H1 (cell line): ENCODE data around the gene ATP9B. TPM values are rescaled to one million over a fixed set of nuclear protein-coding genes. Genes with fewer than 3 reads are reported as not detected.

Experiments used
- CTCF ChIA-PET: fragments of 300-600 bp; sonication (Branson Sonifier 250); formaldehyde crosslinking; loops from one replicate; lab custom pipeline; 2021; ENCODE audit not compliant: partially characterized antibody; lab: Charles Lee
- POLR2A ChIA-PET: fragments of 300-600 bp; sonication (Branson Sonifier 250); formaldehyde crosslinking; loops from one replicate; lab custom pipeline; 2021; ENCODE audit warnings: inconsistent platforms; ENCODE audit not compliant: partially characterized antibody; lab: Charles Lee
- DNase-seq, 2 experiments: peaks; one replicate each; pipeline versions ENCODE4 v3.0.0 to v3.0.0-alpha.2; 2010 to 2022; ENCODE audit warnings: low spot score in 2 of 2, low read depth in 1 of 2, mixed read lengths in 1 of 2
- FAIRE-seq: peaks from 2 replicates; lab custom pipeline; 2011; peaks lifted over from hg19 to GRCh38; lab: Jason Lieb, UNC
- H2AFZ ChIP-seq: 2 replicates; pipeline ENCODE4 v1.8.1; 2012; ENCODE audit warnings: low read length, inconsistent platforms
- H2AK5ac ChIP-seq: 2 replicates; pipeline ENCODE4 v1.6.1; 2013; ENCODE audit warnings: low read depth, low read length
- H2BK120ac ChIP-seq: replicated peaks from 2 replicates; pipeline ENCODE3; 2013; ENCODE audit warnings: low read depth, low read length, inconsistent platforms
- H2BK12ac ChIP-seq: 2 replicates; pipeline ENCODE4 v1.6.1; 2013; ENCODE audit warnings: low read depth, low read length
- H2BK15ac ChIP-seq: 2 replicates; pipeline ENCODE4 v1.6.1; 2013; ENCODE audit warnings: low read length
- H2BK20ac ChIP-seq: 2 replicates; pipeline ENCODE4 v1.6.1; 2013; ENCODE audit warnings: low read length
- H2BK5ac ChIP-seq: 2 replicates; pipeline ENCODE4 v1.6.1; 2013; ENCODE audit warnings: low read depth, low read length
- H3K14ac ChIP-seq: 2 replicates; pipeline ENCODE4 v1.6.1; 2013; ENCODE audit warnings: inconsistent platforms; ENCODE audit not compliant: insufficient read length
- H3K18ac ChIP-seq: 2 replicates; pipeline ENCODE4 v1.6.1; 2013; ENCODE audit warnings: low read length; ENCODE audit errors: extremely low read depth
- H3K23ac ChIP-seq: 2 replicates; pipeline ENCODE4 v1.6.1; 2013; ENCODE audit warnings: inconsistent platforms; ENCODE audit not compliant: insufficient read length
- H3K23me2 ChIP-seq: 2 replicates; pipeline ENCODE4 v1.6.1; 2013; ENCODE audit warnings: low read depth, low read length
- H3K27ac ChIP-seq: 2 replicates; pipeline ENCODE4 v1.6.1; 2011; ENCODE audit warnings: low read depth, low read length, inconsistent platforms
- H3K27me3 ChIP-seq, 4 experiments: replicated peaks in 1 of 4; 1 replicate in 1 of 4; 2 replicates in 3 of 4; pipeline versions ENCODE4 v1.6.1 to v1.8.1; 2011 to 2013; ENCODE audit warnings: low read length in 3 of 4, mild to moderate bottlenecking in 3 of 4, inconsistent platforms in 2 of 4, mixed read lengths in 2 of 4, moderate library complexity in 1 of 4; ENCODE audit not compliant: control insufficient read depth in 3 of 4, insufficient read depth in 3 of 4; ENCODE audit errors: extremely low read depth in 1 of 4
- H3K36me3 ChIP-seq, 4 experiments: 2 replicates each; pipeline versions ENCODE4 v1.6.1 to v1.8.1; 2011 to 2013; ENCODE audit warnings: mild to moderate bottlenecking in 4 of 4, low read length in 3 of 4, moderate library complexity in 2 of 4, control low read depth in 1 of 4, inconsistent platforms in 1 of 4; ENCODE audit not compliant: insufficient read depth in 4 of 4, control insufficient read depth in 2 of 4
- H3K4ac ChIP-seq: replicated peaks from 2 replicates; pipeline ENCODE3; 2013; ENCODE audit warnings: low read length, low read depth, mixed read lengths, inconsistent platforms; ENCODE audit not compliant: insufficient read length
- H3K4me1 ChIP-seq, 4 experiments: replicated peaks in 1 of 4; 1 replicate in 1 of 4; 2 replicates in 3 of 4; pipeline versions ENCODE4 v1.6.1 to v1.8.1; 2011 to 2013; ENCODE audit warnings: low read length in 3 of 4, inconsistent platforms in 2 of 4, mixed read lengths in 1 of 4; ENCODE audit not compliant: insufficient read depth in 4 of 4, control insufficient read depth in 3 of 4
- H3K4me2 ChIP-seq, 2 experiments: 2 replicates each; pipeline versions ENCODE4 v1.6.1 to v1.8.1; 2011 to 2013; ENCODE audit warnings: low read depth in 2 of 2, low read length in 2 of 2, control low read depth in 1 of 2, inconsistent platforms in 1 of 2, mild to moderate bottlenecking in 1 of 2; ENCODE audit not compliant: insufficient read depth in 1 of 2
- H3K4me3 ChIP-seq, 4 experiments: fragments of 200-600, 300-600 bp in 1 of 4; sonication (generic), shearing (Covaris generic), sonication (Bioruptor Twin) in 1 of 4; 2 replicates each; pipeline versions ENCODE4 v1.5.1 to v1.8.1; 2011 to 2016; ENCODE audit warnings: low read length in 4 of 4, low read depth in 3 of 4, control low read depth in 2 of 4, inconsistent platforms in 2 of 4, mild to moderate bottlenecking in 2 of 4, mixed read lengths in 1 of 4, moderate library complexity in 1 of 4; ENCODE audit not compliant: insufficient read depth in 2 of 4; ENCODE audit errors: extremely low read depth in 1 of 4
- H3K56ac ChIP-seq: replicated peaks from 2 replicates; pipeline ENCODE3; 2013; ENCODE audit warnings: low read depth, mild to moderate bottlenecking, mixed read lengths, low read length, inconsistent platforms; ENCODE audit not compliant: insufficient read length
- H3K79me1 ChIP-seq: 2 replicates; pipeline ENCODE4 v1.6.1; 2013; ENCODE audit warnings: low read depth, low read length, control low read depth
- H3K79me2 ChIP-seq, 2 experiments: 2 replicates each; pipeline versions ENCODE4 v1.6.1 to v1.8.1; 2012 to 2013; ENCODE audit warnings: low read length in 2 of 2, mild to moderate bottlenecking in 2 of 2, inconsistent platforms in 1 of 2; ENCODE audit not compliant: insufficient read depth in 2 of 2, control insufficient read depth in 1 of 2
- H3K9ac ChIP-seq, 4 experiments: replicated peaks in 1 of 4; 1 replicate in 1 of 4; 2 replicates in 3 of 4; pipeline versions ENCODE4 v1.6.1 to v1.8.1; 2011 to 2013; ENCODE audit warnings: low read depth in 3 of 4, low read length in 3 of 4, control low read depth in 2 of 4, mild to moderate bottlenecking in 2 of 4, moderate library complexity in 2 of 4, inconsistent platforms in 1 of 4; ENCODE audit errors: extremely low read depth in 1 of 4
- H3K9me3 ChIP-seq, 2 experiments: 2 replicates each; pipeline versions ENCODE4 v1.6.1 to v1.8.1; 2012 to 2013; ENCODE audit warnings: mild to moderate bottlenecking in 2 of 2, moderate library complexity in 2 of 2, control low read depth in 1 of 2, inconsistent platforms in 1 of 2, low read depth in 1 of 2, low read length in 1 of 2, mixed read lengths in 1 of 2; ENCODE audit not compliant: insufficient read depth in 2 of 2
- H4K20me1 ChIP-seq, 2 experiments: replicated peaks in 1 of 2; 2 replicates each; pipeline versions ENCODE3 to v1.8.1; 2011 to 2013; ENCODE audit warnings: inconsistent platforms in 2 of 2, low read length in 2 of 2, mild to moderate bottlenecking in 1 of 2; ENCODE audit not compliant: insufficient read depth in 2 of 2, control insufficient read depth in 1 of 2
- H4K5ac ChIP-seq: 2 replicates; pipeline ENCODE4 v1.6.1; 2013; ENCODE audit warnings: low read length, low read depth, mixed read lengths, inconsistent platforms; ENCODE audit not compliant: insufficient read length
- H4K8ac ChIP-seq: 2 replicates; pipeline ENCODE4 v1.8.0; 2013; ENCODE audit warnings: mild to moderate bottlenecking, moderate library complexity, low read length, inconsistent platforms; ENCODE audit not compliant: insufficient read depth; ENCODE audit errors: extremely low read depth
- H4K91ac ChIP-seq: replicated peaks from 2 replicates; pipeline ENCODE3; 2013; ENCODE audit warnings: low read length, mixed read lengths, inconsistent platforms; ENCODE audit not compliant: insufficient read length
- ASH2L ChIP-seq: fragments of 200-600, 300-600 bp; sonication (generic); IDR thresholded peaks from one replicate; pipeline ENCODE4 v1.7.1; 2017; ENCODE audit warnings: low read length
- CBX8 ChIP-seq: fragments of 300-800, 300-1000 bp; sonication (generic); IDR thresholded peaks from 2 replicates; pipeline ENCODE4 v1.7.1; 2016; ENCODE audit warnings: low read depth, low read length, borderline replicate concordance
- CHD1 ChIP-seq: IDR thresholded peaks from 2 replicates; pipeline ENCODE4 v1.6.1; 2012; ENCODE audit warnings: low read depth, low read length, improper control_type of control experiment
- CREB1 ChIP-seq: IDR thresholded peaks from 2 replicates; pipeline ENCODE4 v1.6.1; 2012; ENCODE audit warnings: inconsistent platforms
- EGR1 ChIP-seq: IDR thresholded peaks from 2 replicates; pipeline ENCODE4 v1.6.1; 2011; ENCODE audit warnings: low read depth, low read length, borderline replicate concordance
- EZH2 ChIP-seq: fragments of 200-600 bp; sonication (generic); IDR thresholded peaks from 2 replicates; pipeline ENCODE4 v1.7.1; 2012; ENCODE audit warnings: low read depth, mild to moderate bottlenecking, moderate library complexity, low read length, inconsistent platforms; ENCODE audit not compliant: severe bottlenecking
- FOSL1 ChIP-seq: IDR thresholded peaks from 2 replicates; pipeline ENCODE4 v1.6.1; 2011; ENCODE audit warnings: mild to moderate bottlenecking, low read depth, low read length, moderate library complexity; ENCODE audit not compliant: insufficient read depth
- GABPA ChIP-seq: IDR thresholded peaks from 2 replicates; pipeline ENCODE4 v1.6.1; 2011; ENCODE audit warnings: mild to moderate bottlenecking, low read length, moderate library complexity, borderline replicate concordance; ENCODE audit not compliant: insufficient read depth
- GTF2F1 ChIP-seq: IDR thresholded peaks from 2 replicates; pipeline ENCODE4 v1.6.1; 2012; ENCODE audit warnings: low read depth, low read length, improper control_type of control experiment, borderline replicate concordance
- POLR2AphosphoS5 ChIP-seq: IDR thresholded peaks from 2 replicates; pipeline ENCODE4 v1.6.1; 2011; ENCODE audit warnings: low read depth, low read length
- SIX5 ChIP-seq: IDR thresholded peaks from 2 replicates; pipeline ENCODE4 v1.6.1; 2011; ENCODE audit warnings: mild to moderate bottlenecking, low read depth, low read length
- SP4 ChIP-seq: IDR thresholded peaks from 2 replicates; pipeline ENCODE4 v1.6.1; 2012; ENCODE audit warnings: low read length, inconsistent platforms
- TAF1 ChIP-seq: IDR thresholded peaks from 2 replicates; pipeline ENCODE4 v1.6.1; 2011; ENCODE audit warnings: mild to moderate bottlenecking, low read depth, low read length
- TAF7 ChIP-seq: optimal IDR thresholded peaks from 2 replicates; pipeline ENCODE3; 2011; ENCODE audit warnings: low read depth, mild to moderate bottlenecking, inconsistent platforms, low read length, moderate library complexity, borderline replicate concordance
- WGBS, 2 experiments: shearing (Covaris generic) in 1 of 2; methylation state at CpG; one replicate each; pipeline versions ENCODE4 v1.1.6 to v1.1.7; 2013 to 2015; ENCODE audit warnings: low lambda C conversion rate in 2 of 2, mixed read lengths in 2 of 2, inconsistent platforms in 1 of 2, low coverage in 1 of 2, missing lambda C conversion rate in 1 of 2; ENCODE audit not compliant: insufficient replicate concordance in 2 of 2, insufficient coverage in 1 of 2, insufficient read length in 1 of 2; ENCODE audit errors: extremely low coverage in 1 of 2, missing lambda C conversion rate in 1 of 2; 5-methylcytosine and 5-hydroxymethylcytosine counted together
- polyA plus RNA-seq, 7 experiments: library from polyadenylated mRNA; depleted of rRNA in 3 of 7; stranded (reverse) in 5 of 7; unstranded in 2 of 7; fragments of >200 nt in 5 of 7; fragments of 200-250 nt in 2 of 7; gene quantifications; 1 replicate in 5 of 7; 2 replicates in 1 of 7; 4 replicates in 1 of 7; pipeline versions ENCODE4 v1.2.1 to v1.2.3, GENCODE V29; 2011 to 2013; ENCODE audit warnings: missing spikeins in 2 of 7, mixed read lengths in 2 of 7
- total RNA-seq: library from RNA; stranded (reverse); fragmentation: NEBNext Ultra II Directional; extraction: Animal tissue kit (Norgen Biotek cat#: 25700); gene quantifications from 2 replicates; pipeline ENCODE4 v1.2.1, GENCODE V29; 2021

The ATP9B gene
- total and polyA plus RNA-seq, 2 of the 8 experiments (the other 6 are each of a cell fraction or from before 2014, with no cell fraction given), result 15.1 to 21.7 TPM

DNA sequence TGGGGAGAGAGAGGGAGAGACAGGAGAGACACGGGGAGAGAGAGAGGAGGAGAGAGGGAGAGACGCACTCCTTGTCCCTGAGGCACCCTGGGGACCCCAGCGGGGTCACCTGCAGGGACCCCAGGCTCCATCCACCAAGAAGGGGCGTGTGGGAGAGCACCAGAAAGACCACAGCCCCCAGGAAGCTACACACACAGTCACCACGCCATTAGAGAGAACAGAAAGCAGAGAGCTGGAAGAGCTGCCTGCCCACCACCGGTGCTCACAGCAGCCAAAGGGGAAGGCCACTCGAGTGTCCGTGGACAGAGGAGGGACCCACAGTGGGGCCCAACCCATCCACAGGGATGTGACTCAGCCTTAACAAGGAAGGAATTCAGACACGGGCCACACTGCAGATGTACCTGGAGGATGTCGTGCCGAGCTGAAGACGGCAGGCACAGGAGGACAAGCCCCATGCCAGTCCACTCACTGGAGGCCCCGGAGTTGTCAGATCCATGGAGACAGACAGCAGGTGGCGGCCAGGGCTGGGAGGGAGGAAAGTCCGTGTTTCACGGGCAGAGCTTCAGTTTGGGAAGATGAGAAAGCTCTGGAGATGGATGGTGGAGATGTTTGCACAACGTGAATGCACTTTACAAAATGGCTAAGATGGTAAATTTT is 315.1 kb downstream of the ATP9B start:
- 88% methylated on average over 15 of the region's 17 CpGs; no CpG with 5 or more reads in 1 of the 2 experiments for WGBS, 2 experiments
- Histone ChIP-seq H4K20me1 (peaks cover 0 to 3% of the 10 kb centered on the region in 2 experiments), H3K4ac (no peak overlapping the region), H3K4me2 (no peak overlapping the region), H2BK15ac (no peak overlapping the region), H3K79me1 (no peaks in the 10 kb centered on the region), H3K4me1 (peaks cover 0 to 3% (median 2%) of the 10 kb centered on the region in 4 experiments; a peak in 3 of 7 replicates), H3K4me3 (no peak overlapping the region), H3K23ac (no peak overlapping the region), H3K27me3 (no peaks in the 10 kb centered on the region; a peak in 4 of 7 replicates), H4K5ac (no peak overlapping the region), H2BK5ac (no peak overlapping the region), H2AK5ac (no peak overlapping the region), H3K14ac (no peak overlapping the region), H2AFZ (no peak overlapping the region), H3K9me3 (no peaks in the 10 kb centered on the region), H2BK12ac (no peak overlapping the region), H3K56ac (no peak overlapping the region), H3K9ac (no peak overlapping the region), H3K36me3 (no peaks in the 10 kb centered on the region), H4K91ac (no peak overlapping the region), H3K79me2 (no peaks in the 10 kb centered on the region), H3K18ac (no peak overlapping the region), H2BK120ac (no peak overlapping the region), H2BK20ac (no peak overlapping the region), H4K8ac (peak overlapping the region; percentile 4; the same call in 1 of the 2 replicates), H3K27ac (no peak overlapping the region), H3K23me2 (no peaks in the 10 kb centered on the region)
- FAIRE-seq (no peak), DNase-seq (no peak)
- ChIA-PET CTCF (interaction anchor here (0.6 to 9.7 kb wide), 7 partner anchors 12 to 644 kb away, joined by 3 to 124 read pairs (median 4); partner anchors contain the start of gene NFATC1), POLR2A (interaction anchor here (1.0 kb wide), 1 partner anchor 9 kb away, joined by 3 read pairs; no protein-coding TSS in a partner anchor)
- no peak for TF ChIP-seq GTF2F1
- TF ChIP-seq GABPA, result no peak
- TF ChIP-seq SIX5, result no peak
- no peak for TF ChIP-seq CREB1
- no peak for TF ChIP-seq FOSL1
- no peak for TF ChIP-seq CBX8
- TF ChIP-seq TAF1, result no peak
- TF ChIP-seq POLR2AphosphoS5, result no peak
- no peak for TF ChIP-seq CHD1
- TF ChIP-seq TAF7, result no peak
- TF ChIP-seq ASH2L, result no peak
- TF ChIP-seq EZH2, result no peak
- TF ChIP-seq EGR1, result no peak
- no peak for TF ChIP-seq SP4
